Natural killer cell treated with Interleukin-12 subunit alpha and Interleukin-12 subunit beta and Interleukin-15 and Interleukin-18, amount 100 ng/mL, for 72 hours (primary cell): ENCODE measurements around the gene ZNF148. TPM values are rescaled to one million over a fixed set of nuclear protein-coding genes. Genes with fewer than 3 reads are reported as not detected.
"Not testable (repeated sequence)": the region's sequence is repeated elsewhere in the genome, so short reads cannot be mapped to it uniquely, and the experiment has no call there.

Experiments
- ATAC-seq, 2 donors: fragments of 150-1000 bp; cut with Tn5 transposase in 1 of 2; sonication (Bioruptor Pico), chemical (Tn5 transposase) in 1 of 2; 2 replicates each; pipeline ENCODE4 v1.10.0; 2021
- DNase-seq: peaks from one replicate; pipeline ENCODE4 v3.0.0; 2022; ENCODE audit warnings: low spot score
- H3K27ac Mint-ChIP-seq, 2 donors: 1 replicate in 1 of 2; 2 replicates in 1 of 2; pipeline ENCODE4 v1.8.0; 2022; ENCODE audit warnings: mixed read lengths in 2 of 2, mild to moderate bottlenecking in 1 of 2, moderate library complexity in 1 of 2
- H3K27me3 Mint-ChIP-seq, 2 donors: 1 replicate in 1 of 2; 2 replicates in 1 of 2; pipeline ENCODE4 v1.8.0; 2022; ENCODE audit warnings: mixed read lengths in 2 of 2
- H3K36me3 Mint-ChIP-seq: one replicate; pipeline ENCODE4 v1.8.0; 2022; ENCODE audit warnings: mixed read lengths
- H3K4me1 Mint-ChIP-seq, 2 donors: 1 replicate in 1 of 2; 2 replicates in 1 of 2; pipeline ENCODE4 v1.8.0; 2022; ENCODE audit warnings: low read depth in 2 of 2, mixed read lengths in 2 of 2, mild to moderate bottlenecking in 1 of 2
- H3K4me3 Mint-ChIP-seq: one replicate; pipeline ENCODE4 v1.8.0; 2022; ENCODE audit warnings: mixed read lengths
- H3K9me3 Mint-ChIP-seq: 2 replicates; pipeline ENCODE4 v1.8.0; 2022; ENCODE audit warnings: mixed read lengths
- total RNA-seq, 2 donors: library from RNA; stranded (reverse); gene quantifications; one replicate each; pipeline ENCODE4 v1.2.3, GENCODE V29; 2022

Gene ZNF148
- total RNA-seq, 2 donors from 2014 or later: 40.9 to 51.8 TPM

DNA sequence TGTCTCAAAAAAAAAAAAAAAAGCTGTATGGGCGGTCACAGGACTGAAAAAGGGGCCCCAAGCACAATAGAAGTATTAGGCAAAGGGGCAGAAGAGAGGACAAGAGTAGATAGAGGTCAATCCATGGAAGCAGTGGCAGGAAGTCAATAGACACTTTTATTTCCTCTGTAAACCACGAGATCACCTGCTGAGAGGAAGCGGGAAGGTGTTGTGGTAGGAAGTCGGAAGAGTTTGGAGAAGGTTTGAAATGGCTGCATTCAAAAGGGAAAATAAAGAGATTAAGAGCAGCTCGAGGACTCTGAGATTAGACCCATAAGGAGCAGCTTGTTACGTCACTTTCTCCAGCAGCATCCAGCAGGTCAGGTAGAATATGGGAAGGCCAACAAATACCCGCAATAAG, 14.2 kb upstream of the ZNF148 start:
- peaks cover 5 to 11% of the 10 kb centered on the region in 2 donors for H3K4me1 Mint-ChIP-seq
- DNase-seq (no peak), ATAC-seq (no peak)
- H3K36me3 Mint-ChIP-seq: no peaks in the 10 kb centered on the region
- H3K4me3 Mint-ChIP-seq: no peak overlapping the region
- H3K27me3 Mint-ChIP-seq: peaks cover 0 to 7% of the 10 kb centered on the region in 2 donors
- H3K9me3 Mint-ChIP-seq: no peaks in the 10 kb centered on the region
- H3K27ac Mint-ChIP-seq: no peak overlapping the region

DNA sequence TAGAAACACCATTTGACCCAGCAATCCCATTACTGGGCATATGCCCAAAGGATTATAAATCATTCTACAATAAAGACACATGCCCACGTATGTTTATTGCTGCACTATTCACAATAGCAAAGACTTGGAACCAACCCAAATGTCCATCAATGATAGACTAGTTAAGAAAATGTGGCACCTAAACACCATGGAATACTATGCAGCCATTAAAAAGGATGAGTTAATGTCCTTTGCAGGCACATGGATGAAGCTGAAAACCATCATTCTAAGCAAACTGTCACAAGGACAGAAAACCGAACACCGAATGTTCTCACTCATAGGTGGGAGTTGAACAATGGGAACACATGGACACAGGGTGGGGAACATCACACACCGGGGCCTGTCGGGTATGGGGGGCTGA, 13.2 kb upstream of the ZNF148 start:
- H3K27ac Mint-ChIP-seq, H3K4me3 Mint-ChIP-seq, DNase-seq, ATAC-seq, H3K36me3 Mint-ChIP-seq, H3K9me3 Mint-ChIP-seq: not testable (repeated sequence)
- H3K4me1 Mint-ChIP-seq: peaks cover 5 to 11% of the 10 kb centered on the region in 2 donors
- H3K27me3 Mint-ChIP-seq: peaks cover 8 to 13% of the 10 kb centered on the region in 2 donors

DNA sequence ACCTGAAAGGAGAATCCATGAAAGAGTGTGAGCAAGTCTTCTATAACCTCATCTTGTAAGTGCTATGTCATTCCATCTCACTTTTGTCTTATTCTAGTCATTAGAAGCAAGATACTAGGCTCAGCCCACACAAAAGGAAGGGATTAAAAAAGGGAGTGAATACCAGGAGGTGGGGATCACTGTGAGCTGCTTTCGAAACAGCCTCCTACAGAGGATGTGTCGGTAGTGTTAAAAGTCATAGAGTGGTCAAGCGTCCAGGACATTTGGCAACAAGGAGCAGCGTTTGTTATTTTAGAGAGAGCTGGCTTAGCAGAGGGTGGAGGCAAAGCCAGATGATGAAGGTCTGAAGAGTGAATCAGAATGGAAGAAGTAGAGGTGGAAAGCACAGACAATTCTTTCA, 11.7 kb upstream of the ZNF148 start:
- Mint-ChIP-seq H3K27ac (no peak overlapping the region), H3K27me3 (peaks cover 13 to 14% of the 10 kb centered on the region in 2 donors), H3K4me1 (peaks cover 9 to 12% of the 10 kb centered on the region in 2 donors), H3K4me3 (no peak overlapping the region), H3K9me3 (no peaks in the 10 kb centered on the region), H3K36me3 (no peaks in the 10 kb centered on the region)
- ATAC-seq (no peak), DNase-seq (no peak)

- Mint-ChIP-seq H3K27me3 (peaks cover 11 to 15% of the 10 kb centered on the region in 2 donors), H3K9me3 (no peaks in the 10 kb centered on the region), H3K27ac (no peak overlapping the region), H3K4me3 (no peak overlapping the region), H3K36me3 (no peaks in the 10 kb centered on the region), H3K4me1 (peaks cover 7 to 9% of the 10 kb centered on the region in 2 donors)
- DNase-seq (no peak), ATAC-seq (no peak)
Measured at GRCh38 chr3:125383744-125384143, 8.6 kb upstream of the ZNF148 start.

- H3K27me3 Mint-ChIP-seq: peaks cover 11 to 15% of the 10 kb centered on the region in 2 donors
- H3K4me1 Mint-ChIP-seq: peaks cover 7 to 9% of the 10 kb centered on the region in 2 donors
- peak overlapping the region in 1 of 2 donors; percentile 12 for H3K27ac Mint-ChIP-seq
- no peaks in the 10 kb centered on the region for H3K36me3 Mint-ChIP-seq
- no peaks in the 10 kb centered on the region for H3K9me3 Mint-ChIP-seq
- H3K4me3 Mint-ChIP-seq: no peak overlapping the region
- ATAC-seq (no peak), DNase-seq (no peak)
Measured at GRCh38 chr3:125382298-125382697, 7.2 kb upstream of the ZNF148 start.

DNA sequence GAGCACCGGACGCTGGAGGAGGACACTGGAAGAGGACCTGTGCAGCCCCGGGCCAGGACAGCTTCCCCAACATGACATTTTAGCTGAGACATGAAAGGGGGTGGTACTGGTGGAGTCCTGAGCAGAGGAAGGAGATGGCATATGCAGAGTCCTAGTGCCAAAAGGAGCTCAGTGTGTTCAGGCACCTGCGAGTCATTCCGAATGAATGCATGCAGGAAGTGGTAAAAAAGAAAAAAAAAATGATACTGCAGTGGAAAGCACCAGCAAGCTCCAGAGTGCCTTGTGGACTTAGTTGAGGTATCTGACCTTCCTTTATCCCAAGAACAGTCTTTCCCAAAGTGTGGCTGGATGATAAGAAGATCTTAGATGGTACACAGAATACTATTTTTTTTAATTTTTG, 6.6 kb upstream of the ZNF148 start:
- ATAC-seq (peak; percentile 56 to 89), DNase-seq (no peak)
- no peaks in the 10 kb centered on the region for H3K36me3 Mint-ChIP-seq
- peak overlapping the region; percentile 12 to 32 for H3K27ac Mint-ChIP-seq
- peaks cover 5 to 9% of the 10 kb centered on the region in 2 donors for H3K4me1 Mint-ChIP-seq
- H3K9me3 Mint-ChIP-seq: no peaks in the 10 kb centered on the region
- H3K27me3 Mint-ChIP-seq: peaks cover 8 to 15% of the 10 kb centered on the region in 2 donors
- no peak overlapping the region for H3K4me3 Mint-ChIP-seq

DNA sequence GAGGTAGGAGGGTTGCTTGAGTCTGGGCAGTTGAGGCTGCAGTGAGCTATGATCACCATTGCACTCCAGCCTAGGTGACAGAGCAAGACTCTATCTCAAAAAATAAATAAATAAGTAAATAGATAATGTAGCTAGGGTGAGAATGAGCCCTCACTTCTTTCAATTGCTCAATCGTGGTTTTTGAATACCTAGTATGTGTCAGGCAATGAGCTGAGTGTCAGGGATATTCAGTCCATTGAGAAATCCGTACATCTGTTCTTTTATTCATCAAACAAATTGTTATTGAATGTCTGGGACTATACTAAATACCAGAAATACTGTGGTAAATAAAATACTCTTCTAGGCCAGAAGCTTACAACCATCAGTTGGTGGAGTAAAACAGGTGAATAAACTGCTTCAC, 6.2 kb upstream of the ZNF148 start:
- Mint-ChIP-seq H3K27ac (peak overlapping the region; percentile 12 to 32), H3K9me3 (no peaks in the 10 kb centered on the region), H3K4me3 (no peak overlapping the region), H3K36me3 (no peaks in the 10 kb centered on the region), H3K27me3 (peaks cover 8 to 15% of the 10 kb centered on the region in 2 donors), H3K4me1 (peaks cover 5 to 9% of the 10 kb centered on the region in 2 donors)
- ATAC-seq (peak; percentile 58 to 60), DNase-seq (no peak)

GRCh38 chr3:125379483-125379882, 4.4 kb upstream of the ZNF148 start:
- Mint-ChIP-seq H3K27me3 (peaks cover 8 to 15% of the 10 kb centered on the region in 2 donors), H3K4me1 (peaks cover 16 to 20% of the 10 kb centered on the region in 2 donors), H3K27ac (no peak overlapping the region), H3K4me3 (no peak overlapping the region), H3K9me3 (no peaks in the 10 kb centered on the region), H3K36me3 (no peaks in the 10 kb centered on the region)
- DNase-seq (no peak), ATAC-seq (no peak)

GRCh38 chr3:125378762-125379161, 3.6 kb upstream of the ZNF148 start:
- Mint-ChIP-seq H3K4me1 (peaks cover 22 to 27% of the 10 kb centered on the region in 2 donors), H3K27me3 (peaks cover 5 to 11% of the 10 kb centered on the region in 2 donors), H3K27ac (no peak overlapping the region), H3K36me3 (no peaks in the 10 kb centered on the region), H3K4me3 (no peak overlapping the region), H3K9me3 (no peaks in the 10 kb centered on the region)
- ATAC-seq (no peak), DNase-seq (no peak)

DNA sequence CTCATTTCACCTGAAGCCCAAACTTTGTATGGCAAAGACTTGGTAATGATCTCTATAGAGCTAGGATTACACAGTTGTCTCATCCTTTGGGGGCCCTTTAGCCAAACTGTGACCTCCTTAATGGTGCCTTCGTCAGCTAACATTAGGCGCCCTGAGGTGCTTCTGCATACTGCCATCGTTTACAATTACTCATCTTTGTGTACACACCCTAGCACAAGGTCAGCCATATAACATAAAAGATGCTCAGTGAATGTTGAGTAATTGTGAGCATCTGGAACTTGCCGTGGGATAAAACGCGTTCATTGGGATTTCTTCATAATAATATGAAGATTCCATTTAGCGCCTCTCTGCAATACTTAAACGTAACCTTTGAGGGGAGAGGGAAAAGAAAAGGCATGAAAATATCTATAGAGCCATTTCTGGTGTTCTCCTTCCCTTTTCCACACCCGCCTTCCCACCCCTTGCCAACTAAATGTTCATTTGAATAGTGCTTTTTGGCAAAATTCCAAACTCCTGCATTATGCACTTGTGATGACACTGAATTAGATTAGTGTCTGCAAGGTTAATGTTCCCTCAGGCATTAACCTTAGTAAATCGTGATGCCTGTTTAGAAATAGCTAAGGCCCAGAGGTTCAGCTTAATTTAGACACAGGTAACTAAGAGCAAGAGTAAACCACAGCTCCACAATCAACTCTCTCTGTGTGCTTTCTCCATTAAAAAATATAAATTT, 990 bp upstream of the ZNF148 start:
- Mint-ChIP-seq H3K36me3 (no peaks in the 10 kb centered on the region), H3K4me1 (peaks cover 28 to 29% of the 10 kb centered on the region in 2 donors), H3K4me3 (peak overlapping the region; percentile 93), H3K27ac (peak overlapping the region; percentile 90 to 96), H3K9me3 (no peaks in the 10 kb centered on the region), H3K27me3 (no peaks in the 10 kb centered on the region)
- no peak for ATAC-seq
- DNase-seq: no peak

GRCh38 chr3:125374501-125374995, 577 bp downstream of the ZNF148 start:
- H3K4me3 Mint-ChIP-seq: peak overlapping the region; percentile 93
- H3K27ac Mint-ChIP-seq: peak overlapping the region; percentile 90 to 96
- DNase-seq (peak; percentile 80), ATAC-seq (peak; percentile 73 to 76)
- peaks cover 37 to 41% of the 10 kb centered on the region in 2 donors for H3K4me1 Mint-ChIP-seq
- H3K9me3 Mint-ChIP-seq: no peaks in the 10 kb centered on the region
- peaks cover 4% of the 10 kb centered on the region for H3K36me3 Mint-ChIP-seq
- H3K27me3 Mint-ChIP-seq: no peaks in the 10 kb centered on the region

- Mint-ChIP-seq H3K27ac (peak overlapping the region in 1 of 2 donors; percentile 6), H3K9me3 (no peaks in the 10 kb centered on the region), H3K4me3 (no peak overlapping the region), H3K4me1 (peaks cover 55 to 56% of the 10 kb centered on the region in 2 donors), H3K36me3 (peaks cover 4% of the 10 kb centered on the region), H3K27me3 (no peaks in the 10 kb centered on the region)
- DNase-seq: no peak
- ATAC-seq: no peak
Measured at GRCh38 chr3:125367403-125368230, 7.5 kb downstream of the ZNF148 start.

DNA sequence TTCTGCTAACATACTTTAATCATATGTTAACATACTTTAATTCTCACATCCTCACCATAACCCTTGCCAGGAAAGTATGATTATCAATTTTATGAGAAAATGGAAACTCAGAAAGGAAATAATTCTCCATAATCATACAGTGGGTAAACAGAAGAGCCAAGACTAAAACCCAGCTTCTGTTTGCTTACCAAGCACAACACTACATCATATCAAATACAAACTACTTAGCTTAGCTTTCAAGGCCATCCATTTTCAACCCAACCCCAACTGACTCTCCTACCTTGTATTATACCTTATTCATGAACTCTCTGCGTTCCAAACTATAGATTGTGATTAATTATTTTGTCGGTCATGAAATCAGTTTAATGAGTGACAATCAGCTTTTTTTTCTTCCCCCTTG, 9.0 kb downstream of the ZNF148 start:
- H3K4me1 Mint-ChIP-seq: peaks cover 58 to 63% of the 10 kb centered on the region in 2 donors
- no peak overlapping the region for H3K4me3 Mint-ChIP-seq

DNA sequence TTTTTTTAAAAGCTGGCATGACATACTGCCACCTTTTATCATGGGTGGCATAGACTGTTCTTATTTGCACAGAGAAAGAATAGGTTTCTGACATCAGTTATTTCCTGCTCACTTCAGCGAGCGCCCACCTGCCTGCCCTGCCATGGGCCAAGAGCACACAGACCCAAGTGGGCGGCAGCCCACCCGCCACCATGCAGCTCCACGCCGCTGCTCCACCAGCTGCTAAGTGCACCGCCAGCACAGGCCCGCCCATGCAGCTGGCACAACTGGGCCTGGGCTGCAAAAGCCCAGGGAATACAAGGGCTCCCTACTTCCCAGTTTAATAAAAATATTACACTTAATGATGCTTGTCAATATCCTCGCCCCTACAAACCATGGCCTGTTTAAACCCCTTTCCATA, 15.4 kb downstream of the ZNF148 start:
- ATAC-seq (no peak), DNase-seq (no peak)
- no peak overlapping the region for H3K27ac Mint-ChIP-seq
- no peaks in the 10 kb centered on the region for H3K27me3 Mint-ChIP-seq
- no peaks in the 10 kb centered on the region for H3K9me3 Mint-ChIP-seq
- H3K36me3 Mint-ChIP-seq: no peaks in the 10 kb centered on the region
- no peak overlapping the region for H3K4me3 Mint-ChIP-seq
- H3K4me1 Mint-ChIP-seq: peaks cover 53 to 63% of the 10 kb centered on the region in 2 donors

More for the DNA sequence above, 9.0 kb downstream of the ZNF148 start:
- Mint-ChIP-seq H3K27me3 (no peaks in the 10 kb centered on the region), H3K27ac (no peak overlapping the region), H3K9me3 (no peaks in the 10 kb centered on the region), H3K36me3 (peaks cover 4% of the 10 kb centered on the region)
- no peak for DNase-seq
- no peak for ATAC-seq
